Measurements from ENCODE around the gene ZNF487. TPM values are rescaled to one million over a fixed set of nuclear protein-coding genes. Genes with fewer than 3 reads are reported as not detected.
"Not testable (repeated sequence)": the region's sequence is repeated elsewhere in the genome, so short reads cannot be mapped to it uniquely, and the experiment has no call there.

ZNF487 gene
- total RNA-seq, 6 experiments from 2014 or later = 1.6 to 4.2 (median 2.5) TPM

DNA sequence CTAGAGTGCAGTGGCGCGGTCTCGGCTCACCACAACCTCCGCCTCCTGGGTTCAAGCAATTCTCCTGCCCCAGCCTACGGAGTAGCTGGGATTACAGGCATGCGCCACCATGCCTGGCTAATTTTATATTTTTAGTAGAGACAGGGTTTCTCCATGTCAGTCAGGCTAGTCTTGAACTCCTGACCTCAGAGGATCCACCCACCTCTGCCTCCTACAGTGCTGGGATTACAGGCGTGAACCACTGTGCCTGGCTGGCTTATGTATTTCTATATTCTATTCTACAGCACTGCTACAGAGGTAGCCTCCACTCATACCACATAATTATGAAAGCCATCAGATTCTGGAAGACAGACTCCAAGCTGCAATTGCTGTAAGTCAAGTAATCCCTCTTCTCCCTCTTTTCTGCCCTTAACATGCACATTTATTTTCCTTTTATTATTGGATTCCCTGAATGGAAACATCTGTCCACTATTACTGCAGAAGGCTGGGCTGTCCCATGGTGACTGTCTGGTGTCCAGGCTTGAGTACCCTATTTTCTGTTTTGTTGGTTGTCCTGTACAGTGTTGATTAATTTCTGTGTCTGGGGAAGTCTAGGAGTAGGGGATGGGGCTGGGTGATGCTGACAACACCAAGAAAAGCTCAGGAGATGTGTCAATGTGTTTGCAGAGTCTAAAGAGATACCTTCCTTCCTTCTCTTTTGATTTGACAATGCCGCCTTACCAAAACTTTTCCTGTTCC, 5.8 kb upstream of the ZNF487 start:
- H3K4me3 Mint-ChIP-seq = no peak overlapping the region
- H3K9me3 Mint-ChIP-seq = no peaks in the 10 kb centered on the region
- TF ChIP-seq, protein P1, sequence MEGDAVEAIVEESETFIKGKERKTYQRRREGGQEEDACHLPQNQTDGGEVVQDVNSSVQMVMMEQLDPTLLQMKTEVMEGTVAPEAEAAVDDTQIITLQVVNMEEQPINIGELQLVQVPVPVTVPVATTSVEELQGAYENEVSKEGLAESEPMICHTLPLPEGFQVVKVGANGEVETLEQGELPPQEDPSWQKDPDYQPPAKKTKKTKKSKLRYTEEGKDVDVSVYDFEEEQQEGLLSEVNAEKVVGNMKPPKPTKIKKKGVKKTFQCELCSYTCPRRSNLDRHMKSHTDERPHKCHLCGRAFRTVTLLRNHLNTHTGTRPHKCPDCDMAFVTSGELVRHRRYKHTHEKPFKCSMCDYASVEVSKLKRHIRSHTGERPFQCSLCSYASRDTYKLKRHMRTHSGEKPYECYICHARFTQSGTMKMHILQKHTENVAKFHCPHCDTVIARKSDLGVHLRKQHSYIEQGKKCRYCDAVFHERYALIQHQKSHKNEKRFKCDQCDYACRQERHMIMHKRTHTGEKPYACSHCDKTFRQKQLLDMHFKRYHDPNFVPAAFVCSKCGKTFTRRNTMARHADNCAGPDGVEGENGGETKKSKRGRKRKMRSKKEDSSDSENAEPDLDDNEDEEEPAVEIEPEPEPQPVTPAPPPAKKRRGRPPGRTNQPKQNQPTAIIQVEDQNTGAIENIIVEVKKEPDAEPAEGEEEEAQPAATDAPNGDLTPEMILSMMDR (IDR thresholded peaks at IDR 0.05) = no peak
- H3K36me3 Mint-ChIP-seq (ENCODE audit: low read depth) = peaks cover 4% of the 10 kb centered on the region; the same call in 1 of the 2 replicates
- no peaks in the 10 kb centered on the region for H3K4me1 Mint-ChIP-seq (ENCODE audit: low read depth)
- H3K27ac Mint-ChIP-seq = no peak overlapping the region
- DNase-seq = no peak
- H3K27me3 Mint-ChIP-seq (ENCODE audit: insufficient read depth) = no peaks in the 10 kb centered on the region; the same call in 1 of the 2 replicates

DNA sequence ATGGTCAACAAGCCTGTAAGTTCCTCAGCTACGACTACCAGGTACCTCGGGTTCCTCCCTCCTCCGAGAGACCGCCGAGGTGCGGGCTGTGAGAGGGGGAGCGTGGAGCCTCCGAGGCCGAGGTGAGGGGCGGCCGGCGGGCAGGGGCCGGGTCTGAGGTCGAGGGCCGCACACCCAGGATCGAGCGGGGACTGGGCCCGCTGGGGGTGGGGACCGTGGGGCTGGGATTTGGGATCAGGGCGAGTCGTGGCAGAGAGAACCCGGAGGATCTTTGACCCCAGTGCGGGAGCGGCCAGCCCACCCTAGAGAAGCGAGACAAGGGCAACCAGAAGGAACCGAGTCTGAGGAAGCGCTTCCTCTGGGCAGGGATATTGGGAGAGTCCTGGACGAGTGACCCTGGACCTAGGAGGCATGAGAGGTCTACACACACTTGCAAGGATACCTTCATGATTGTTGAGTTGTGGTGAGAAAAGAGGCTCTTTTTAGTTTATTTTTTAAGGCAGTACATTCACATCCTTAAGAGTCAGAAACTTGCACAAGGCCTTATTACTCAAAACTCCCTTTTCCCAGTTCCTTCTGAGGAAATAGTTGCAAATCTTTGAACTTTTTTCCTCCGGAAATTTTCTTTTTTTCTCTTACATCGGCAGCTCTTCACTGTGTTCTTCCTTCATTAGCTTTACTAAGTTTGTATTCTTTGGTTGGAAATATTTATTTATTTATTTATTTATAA, 395 bp downstream of the ZNF487 start:
- Mint-ChIP-seq H3K27ac (peak overlapping the region; percentile 99), H3K9me3 (no peaks in the 10 kb centered on the region), H3K4me3 (peak overlapping the region; percentile 96), H3K27me3 (ENCODE audit: insufficient read depth) (peaks cover 6% of the 10 kb centered on the region), H3K36me3 (ENCODE audit: low read depth) (peaks cover 10% of the 10 kb centered on the region; the same call in 1 of the 2 replicates), H3K4me1 (ENCODE audit: low read depth) (peaks cover 9% of the 10 kb centered on the region)
- DNase-seq = no peak
- TF ChIP-seq, protein P1 (IDR thresholded peaks at IDR 0.05) = no peak

DNA sequence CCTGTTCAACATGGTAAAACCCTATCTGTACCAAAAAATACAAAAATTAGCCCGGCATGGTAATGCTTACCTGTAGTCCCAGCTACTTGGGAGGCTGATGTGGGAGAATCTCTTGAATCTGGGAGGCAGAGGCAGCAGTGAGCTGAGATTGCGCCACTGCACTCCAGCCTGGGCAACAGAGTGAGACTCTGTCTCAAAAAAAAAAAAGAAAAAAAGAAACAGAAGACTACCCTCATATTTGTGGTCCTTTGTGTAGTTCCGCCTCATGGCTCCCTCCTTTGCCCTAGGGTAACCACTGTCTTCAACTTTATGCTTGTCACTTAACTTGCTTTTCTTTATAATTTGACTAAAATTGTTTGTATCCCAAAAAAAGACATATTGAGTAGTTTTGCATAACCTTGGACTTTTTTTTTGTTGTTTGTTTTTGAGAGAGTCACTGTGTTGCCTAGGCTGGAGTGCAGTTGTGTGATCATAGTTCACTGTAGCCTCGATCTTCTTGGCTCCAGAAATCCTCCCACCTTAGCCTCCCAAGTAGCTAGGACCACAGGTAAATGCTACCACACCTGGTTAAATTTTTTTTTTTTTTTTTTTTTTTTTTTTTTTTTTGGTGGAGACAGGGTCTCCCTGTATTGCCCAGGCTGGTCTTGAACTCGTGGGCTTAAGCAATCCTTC, 3.7 kb downstream of the ZNF487 start:
- no peak overlapping the region for H3K4me3 Mint-ChIP-seq
- TF ChIP-seq, protein P1 (IDR thresholded peaks at IDR 0.05) = no peak
- H3K27ac Mint-ChIP-seq = no peak overlapping the region
- DNase-seq = no peak
- H3K27me3 Mint-ChIP-seq (ENCODE audit: insufficient read depth) = peaks cover 6% of the 10 kb centered on the region
- H3K9me3 Mint-ChIP-seq = no peaks in the 10 kb centered on the region
- H3K36me3 Mint-ChIP-seq (ENCODE audit: low read depth) = peaks cover 6% of the 10 kb centered on the region
- H3K4me1 Mint-ChIP-seq (ENCODE audit: low read depth) = peaks cover 9% of the 10 kb centered on the region

DNA sequence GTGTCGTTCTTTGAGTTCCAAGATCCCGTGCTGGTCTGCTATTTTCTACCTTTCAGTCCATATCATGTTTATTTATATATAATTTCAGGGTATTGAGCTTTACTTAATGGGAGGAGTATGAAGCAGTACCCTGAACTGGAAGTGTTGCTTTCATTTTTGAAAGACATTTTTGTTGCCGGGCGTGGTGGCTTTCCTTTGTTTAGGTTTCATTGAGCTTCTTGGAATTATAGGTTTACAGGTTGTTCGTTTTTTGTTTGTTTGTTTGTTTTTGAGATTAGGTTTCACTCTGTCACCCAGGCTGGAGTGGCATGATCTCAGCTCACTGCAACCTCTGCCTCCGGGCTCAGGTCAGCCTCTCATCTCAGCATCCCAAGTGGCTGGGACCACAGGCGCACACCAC, 7.4 kb downstream of the ZNF487 start:
- Mint-ChIP-seq H3K4me1 (ENCODE audit: low read depth) (no peaks in the 10 kb centered on the region), H3K4me3 (no peak overlapping the region), H3K27me3 (ENCODE audit: insufficient read depth) (no peaks in the 10 kb centered on the region; the same call in 1 of the 2 replicates), H3K9me3 (peaks cover 4% of the 10 kb centered on the region), H3K27ac (no peak overlapping the region), H3K36me3 (ENCODE audit: low read depth) (no peaks in the 10 kb centered on the region; the same call in none of the 2 replicates)
- DNase-seq = no peak
- TF ChIP-seq, protein P1 (IDR thresholded peaks at IDR 0.05) = no peak

DNA sequence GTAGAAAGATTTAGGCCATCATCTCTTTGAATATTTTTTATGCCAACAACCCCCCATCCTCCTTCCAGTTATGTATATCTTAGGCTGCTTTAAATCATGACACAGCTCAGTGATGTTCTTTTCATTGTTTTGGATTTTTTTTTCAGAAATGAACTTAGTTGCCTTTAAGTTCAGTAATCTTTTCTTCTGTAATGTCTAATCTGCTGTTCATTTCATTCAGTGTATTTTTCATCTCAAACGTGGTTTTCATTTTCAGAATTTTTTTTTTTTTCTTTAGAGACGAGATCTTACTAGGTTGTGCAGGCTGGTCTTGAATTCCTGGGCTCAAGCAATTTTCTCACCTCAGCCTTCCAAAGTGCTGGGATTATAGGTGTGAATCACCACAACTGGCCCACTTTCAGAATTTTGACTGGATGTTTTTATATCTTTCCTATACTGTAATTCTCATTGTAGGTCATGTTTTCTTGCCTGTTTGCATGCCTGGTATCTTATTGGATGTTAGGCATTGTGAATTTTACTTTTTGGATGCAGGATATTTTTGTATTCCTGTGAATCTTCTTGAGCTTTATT, 8.1 kb downstream of the ZNF487 start:
- H3K36me3 Mint-ChIP-seq (ENCODE audit: low read depth) = no peaks in the 10 kb centered on the region; the same call in none of the 2 replicates
- DNase-seq = no peak
- peaks cover 4% of the 10 kb centered on the region for H3K9me3 Mint-ChIP-seq
- no peak overlapping the region for H3K27ac Mint-ChIP-seq
- no peaks in the 10 kb centered on the region for H3K4me1 Mint-ChIP-seq (ENCODE audit: low read depth)
- no peak overlapping the region for H3K4me3 Mint-ChIP-seq
- TF ChIP-seq, protein P1 (IDR thresholded peaks at IDR 0.05) = no peak
- no peaks in the 10 kb centered on the region; the same call in 1 of the 2 replicates for H3K27me3 Mint-ChIP-seq (ENCODE audit: insufficient read depth)

DNA sequence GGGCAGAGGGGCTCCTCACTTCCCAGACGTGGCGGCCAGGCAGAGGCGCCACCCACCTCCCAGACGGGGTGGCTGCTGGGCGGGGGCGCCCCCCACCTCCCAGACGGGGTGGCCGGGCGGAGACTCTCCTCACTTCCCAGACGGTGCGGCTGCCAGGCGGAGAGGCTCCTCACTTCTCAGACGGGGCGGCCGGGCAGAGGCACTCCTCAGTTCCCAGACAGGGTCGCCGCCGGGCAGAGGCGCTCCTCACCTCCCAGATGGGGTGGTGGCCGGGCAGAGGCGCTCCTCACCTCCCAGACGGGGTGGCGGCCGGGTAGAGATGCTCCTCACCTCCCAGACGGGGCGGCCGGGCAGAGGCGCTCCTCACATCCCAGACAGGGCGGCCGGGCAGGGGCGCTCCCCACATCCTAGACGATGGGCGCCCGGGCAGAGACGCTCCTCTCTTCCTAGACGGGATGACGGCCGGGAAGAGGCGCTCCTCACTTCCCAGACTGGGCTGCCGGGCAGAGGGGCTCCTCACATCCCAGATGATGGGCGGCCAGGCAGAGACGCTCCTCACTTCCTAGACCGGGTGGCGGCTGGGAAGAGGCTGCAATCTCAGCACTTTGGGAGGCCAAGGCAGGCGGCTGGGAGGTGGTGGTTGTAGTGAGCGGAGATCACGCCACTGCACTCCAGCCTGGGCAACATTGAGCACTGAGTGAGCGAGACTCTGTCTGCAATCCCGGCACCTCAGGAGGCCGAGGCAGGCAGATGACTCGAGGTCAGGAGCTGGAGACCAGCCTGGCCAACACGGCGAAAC, 9.5 kb downstream of the ZNF487 start:
- not testable (repeated sequence) for H3K36me3 Mint-ChIP-seq (ENCODE audit: low read depth); H3K4me1 Mint-ChIP-seq (ENCODE audit: low read depth); H3K4me3 Mint-ChIP-seq; H3K27me3 Mint-ChIP-seq (ENCODE audit: insufficient read depth); H3K27ac Mint-ChIP-seq; H3K9me3 Mint-ChIP-seq; DNase-seq

Data from HFFc6 (cell line).